Muscle layer of colon (tissue), 2 donors: Measurements from ENCODE around the gene GBGT1.

Source experiments
- H3K27ac ChIP-seq: one replicate; pipeline ENCODE4 v1.7.0; 2013; ENCODE audit warnings: low read depth, mild to moderate bottlenecking, low read length, moderate library complexity
- H3K27me3 ChIP-seq, 2 donors: one replicate each; pipeline ENCODE4 v1.7.0; 2013; ENCODE audit warnings: low read length in 2 of 2, mild to moderate bottlenecking in 2 of 2; ENCODE audit not compliant: insufficient read depth in 2 of 2, control insufficient read depth in 1 of 2
- H3K36me3 ChIP-seq: one replicate; pipeline ENCODE4 v1.7.0; 2013; ENCODE audit warnings: mild to moderate bottlenecking, low read length; ENCODE audit not compliant: insufficient read depth
- H3K4me1 ChIP-seq: one replicate; pipeline ENCODE4 v1.7.0; 2013; ENCODE audit warnings: mild to moderate bottlenecking, low read length; ENCODE audit not compliant: insufficient read depth
- H3K4me3 ChIP-seq, 2 donors: one replicate each; pipeline ENCODE4 v1.7.0; 2013; ENCODE audit warnings: low read length in 2 of 2, low read depth in 1 of 2, mild to moderate bottlenecking in 1 of 2, moderate library complexity in 1 of 2
- H3K9ac ChIP-seq: one replicate; pipeline ENCODE4 v1.7.0; 2013; ENCODE audit warnings: low read length
- H3K9me3 ChIP-seq: one replicate; pipeline ENCODE4 v1.7.0; 2013; ENCODE audit warnings: mild to moderate bottlenecking, low read length
- donor health status: abdominal sarcoma.
- donor health status: Adenocarcinoma of cecum.

The GBGT1 gene

GRCh38 chr9:133113949-133114885 is 49.5 kb downstream of the GBGT1 start:
- peaks cover 27% of the 10 kb centered on the region for H3K36me3 ChIP-seq
- peak overlapping the region in 1 of 2 donors; percentile 54 for H3K4me3 ChIP-seq
- peak overlapping the region; percentile 28 for H3K9ac ChIP-seq
- H3K4me1 ChIP-seq: peaks cover 71% of the 10 kb centered on the region
- no peaks in the 10 kb centered on the region for H3K27me3 ChIP-seq
- no peaks in the 10 kb centered on the region for H3K9me3 ChIP-seq
- H3K27ac ChIP-seq: peak overlapping the region; percentile 83

- H3K27ac ChIP-seq: peak overlapping the region; percentile 83
- peaks cover 63% of the 10 kb centered on the region for H3K4me1 ChIP-seq
- no peaks in the 10 kb centered on the region for H3K9me3 ChIP-seq
- H3K4me3 ChIP-seq: peak overlapping the region in 1 of 2 donors; percentile 54
- H3K9ac ChIP-seq: peak overlapping the region; percentile 28
- peaks cover 36% of the 10 kb centered on the region for H3K36me3 ChIP-seq
- H3K27me3 ChIP-seq: no peaks in the 10 kb centered on the region
Observed at GRCh38 chr9:133113163-133113948, 50.4 kb downstream of the GBGT1 start.

- Histone ChIP-seq H3K27me3 (no peaks in the 10 kb centered on the region), H3K4me1 (peaks cover 55% of the 10 kb centered on the region), H3K9me3 (no peaks in the 10 kb centered on the region), H3K9ac (no peak overlapping the region), H3K36me3 (peaks cover 43% of the 10 kb centered on the region), H3K27ac (peak overlapping the region; percentile 83), H3K4me3 (no peak overlapping the region)
Observed at GRCh38 chr9:133112663-133113026, 51.1 kb downstream of the GBGT1 start.

- Histone ChIP-seq H3K36me3 (peaks cover 49% of the 10 kb centered on the region), H3K27ac (peak overlapping the region; percentile 83), H3K4me1 (peaks cover 49% of the 10 kb centered on the region), H3K27me3 (no peaks in the 10 kb centered on the region), H3K9me3 (no peaks in the 10 kb centered on the region), H3K9ac (no peak overlapping the region), H3K4me3 (no peak overlapping the region)
Observed at GRCh38 chr9:133111808-133112662, 51.7 kb downstream of the GBGT1 start.

GRCh38 chr9:133109931-133110650 is 53.6 kb downstream of the GBGT1 start:
- Histone ChIP-seq H3K9ac (no peak overlapping the region), H3K27ac (no peak overlapping the region), H3K4me3 (no peak overlapping the region), H3K27me3 (no peaks in the 10 kb centered on the region), H3K9me3 (no peaks in the 10 kb centered on the region), H3K4me1 (peaks cover 30% of the 10 kb centered on the region), H3K36me3 (peaks cover 66% of the 10 kb centered on the region)

- Histone ChIP-seq H3K36me3 (peaks cover 77% of the 10 kb centered on the region), H3K27me3 (no peaks in the 10 kb centered on the region), H3K9me3 (no peaks in the 10 kb centered on the region), H3K27ac (no peak overlapping the region), H3K9ac (no peak overlapping the region), H3K4me1 (peaks cover 19% of the 10 kb centered on the region), H3K4me3 (no peak overlapping the region)
Observed at GRCh38 chr9:133108794-133109641, 54.7 kb downstream of the GBGT1 start.

GRCh38 chr9:133107961-133108793 is 55.5 kb downstream of the GBGT1 start:
- Histone ChIP-seq H3K27me3 (no peaks in the 10 kb centered on the region), H3K9me3 (no peaks in the 10 kb centered on the region), H3K9ac (no peak overlapping the region), H3K27ac (no peak overlapping the region), H3K4me1 (peaks cover 11% of the 10 kb centered on the region), H3K36me3 (peaks cover 85% of the 10 kb centered on the region), H3K4me3 (no peak overlapping the region)

GRCh38 chr9:133107245-133107722 is 56.4 kb downstream of the GBGT1 start:
- H3K4me3 ChIP-seq: no peak overlapping the region
- peaks cover 94% of the 10 kb centered on the region for H3K36me3 ChIP-seq
- no peak overlapping the region for H3K9ac ChIP-seq
- no peaks in the 10 kb centered on the region for H3K9me3 ChIP-seq
- H3K4me1 ChIP-seq: peaks cover 2% of the 10 kb centered on the region
- H3K27ac ChIP-seq: no peak overlapping the region
- H3K27me3 ChIP-seq: no peaks in the 10 kb centered on the region

GRCh38 chr9:133106511-133107244 is 57.0 kb downstream of the GBGT1 start:
- no peaks in the 10 kb centered on the region for H3K9me3 ChIP-seq
- no peaks in the 10 kb centered on the region for H3K27me3 ChIP-seq
- peaks cover 96% of the 10 kb centered on the region for H3K36me3 ChIP-seq
- no peak overlapping the region for H3K27ac ChIP-seq
- H3K4me3 ChIP-seq: no peak overlapping the region
- H3K9ac ChIP-seq: no peak overlapping the region
- H3K4me1 ChIP-seq: no peaks in the 10 kb centered on the region
